ENCODE results near the gene TARDBP.
"Not testable (repeated sequence)": the region's sequence is repeated elsewhere in the genome, so short reads cannot be mapped to it uniquely, and the experiment has no call there.

TARDBP gene

GRCh38 chr1:11012260-11013159 lies at the start of gene TARDBP:
Gene TARDBP, plus strand, starts transcription at chr1:11012654. Its CDS starts 1,074 bp downstream, at chr1:11013728.
- intact Hi-C loops (cut with DNase I): no loop called here
- peak; percentile 84 to 98 (median 87) for DNase-seq

GRCh38 chr1:10965546-10966226 lies 46.8 kb upstream of the TARDBP start:
- intact Hi-C loops (cut with DNase I): no loop called here
- no peak for DNase-seq

- intact Hi-C loops (cut with DNase I): no loop called here
- no peak for DNase-seq
These were observed 45.4 kb upstream of the TARDBP start for GRCh38 chr1:10967090-10967489.

- intact Hi-C loops (cut with DNase I): no loop called here
- DNase-seq: no peak
These were observed 44.0 kb upstream of the TARDBP start for GRCh38 chr1:10968411-10968826.

GRCh38 chr1:10969267-10969970 lies 43.0 kb upstream of the TARDBP start:
- intact Hi-C loops (cut with DNase I): no loop called here
- no peak for DNase-seq

- intact Hi-C loops (cut with DNase I): no loop called here
These were observed 42.5 kb upstream of the TARDBP start for GRCh38 chr1:10969971-10970332.

GRCh38 chr1:10973552-10973951 lies 38.9 kb upstream of the TARDBP start:
- intact Hi-C loops (cut with DNase I): no loop called here
- no peak for DNase-seq

More at GRCh38 chr1:10969971-10970332, 42.5 kb upstream of the TARDBP start:
- DNase-seq: no peak

- intact Hi-C loops (cut with DNase I): no loop called here
- DNase-seq: no peak
These were observed 38.2 kb upstream of the TARDBP start for GRCh38 chr1:10973956-10974881.

- peak in 8 of 10 donors; percentile 18 to 93 (median 62) for DNase-seq
These were observed 36.7 kb upstream of the TARDBP start for GRCh38 chr1:10975567-10976326.

GRCh38 chr1:10978719-10979118 lies 33.7 kb upstream of the TARDBP start:
- intact Hi-C loops (cut with DNase I): no loop called here

More at GRCh38 chr1:10975567-10976326, 36.7 kb upstream of the TARDBP start:
- intact Hi-C loops (cut with DNase I): no loop called here

GRCh38 chr1:10979483-10979920 lies 33.0 kb upstream of the TARDBP start:
- peak in 9 of 10 donors; percentile 59 to 95 (median 75) for DNase-seq
- intact Hi-C loops (cut with DNase I): no loop called here

More at GRCh38 chr1:10978719-10979118, 33.7 kb upstream of the TARDBP start:
- DNase-seq: no peak

GRCh38 chr1:10980094-10980577 lies 32.3 kb upstream of the TARDBP start:
- DNase-seq: peak; percentile 72 to 96 (median 82)
- intact Hi-C loops (cut with DNase I): no loop called here

GRCh38 chr1:10980841-10981727 lies 31.4 kb upstream of the TARDBP start:
- intact Hi-C loops (cut with DNase I): no loop called here
- DNase-seq: peak; percentile 62 to 97 (median 80)

- no peak for DNase-seq
- intact Hi-C loops (cut with DNase I): no loop called here
These were observed 25.9 kb upstream of the TARDBP start for GRCh38 chr1:10986525-10986890.

- no peak for DNase-seq
- intact Hi-C loops (cut with DNase I): no loop called here
These were observed 24.5 kb upstream of the TARDBP start for GRCh38 chr1:10987840-10988417.

- intact Hi-C loops (cut with DNase I): no loop called here
These were observed 23.4 kb upstream of the TARDBP start for GRCh38 chr1:10989095-10989494.

GRCh38 chr1:10989920-10990516 lies 22.4 kb upstream of the TARDBP start:
- intact Hi-C loops (cut with DNase I): not testable (repeated sequence)
- peak in 1 of 10 donors; percentile 14 for DNase-seq

More at GRCh38 chr1:10989095-10989494, 23.4 kb upstream of the TARDBP start:
- DNase-seq: no peak
